Neuronal stem cell (in vitro differentiated cells): Measurements from ENCODE around the gene RPL13.
"Not testable (repeated sequence)": the region's sequence is repeated elsewhere in the genome, so short reads cannot be mapped to it uniquely, and the experiment has no call there.

Experiments
- DNase-seq: peaks from one replicate; pipeline ENCODE4 v3.0.0-alpha.2; 2013; ENCODE audit warnings: low spot score
- H2AFZ ChIP-seq: one replicate; pipeline ENCODE4 v1.6.1; 2013; ENCODE audit warnings: mild to moderate bottlenecking, low read length, inconsistent platforms
- H2AK5ac ChIP-seq: 2 replicates; pipeline ENCODE4 v1.6.1; 2013; ENCODE audit warnings: low read depth, mild to moderate bottlenecking, inconsistent platforms, low read length, moderate library complexity, mixed read lengths
- H2BK120ac ChIP-seq: 2 replicates; pipeline ENCODE4 v1.6.1; 2013; ENCODE audit warnings: low read depth, mild to moderate bottlenecking, inconsistent platforms, low read length, moderate library complexity, mixed read lengths
- H2BK12ac ChIP-seq: one replicate; pipeline ENCODE4 v1.6.1; 2013; ENCODE audit warnings: low read length, inconsistent platforms
- H2BK15ac ChIP-seq: 2 replicates; pipeline ENCODE4 v1.6.1; 2013; ENCODE audit warnings: mild to moderate bottlenecking, low read length, inconsistent platforms, mixed read lengths
- H2BK5ac ChIP-seq: one replicate; pipeline ENCODE4 v1.6.1; 2013; ENCODE audit warnings: inconsistent platforms, mild to moderate bottlenecking, low read length, moderate library complexity
- H3K14ac ChIP-seq: one replicate; pipeline ENCODE4 v1.6.1; 2013; ENCODE audit warnings: low read length, inconsistent platforms
- H3K18ac ChIP-seq: 2 replicates; pipeline ENCODE4 v1.6.1; 2013; ENCODE audit warnings: low read length, inconsistent platforms
- H3K23ac ChIP-seq: 2 replicates; pipeline ENCODE4 v1.6.1; 2013; ENCODE audit warnings: low read depth, mild to moderate bottlenecking, mixed read lengths, low read length, inconsistent platforms; ENCODE audit not compliant: poor library complexity
- H3K27ac ChIP-seq: replicated peaks from 3 replicates; pipeline ENCODE4 v1.5.1; 2013; ENCODE audit warnings: low read length, inconsistent platforms
- H3K27me3 ChIP-seq, 3 experiments: 2 replicates each; pipeline ENCODE4 v1.6.1; 2013; ENCODE audit warnings: low read length in 3 of 3, mild to moderate bottlenecking in 2 of 3, inconsistent platforms in 1 of 3, low read depth in 1 of 3, mixed read lengths in 1 of 3, moderate library complexity in 1 of 3; ENCODE audit not compliant: control insufficient read depth in 3 of 3, insufficient read depth in 3 of 3
- H3K36me3 ChIP-seq, 2 donors: replicated peaks in 1 of 2; 2 replicates each; pipeline ENCODE4 v1.6.1; 2013; ENCODE audit warnings: low read length in 2 of 2; ENCODE audit not compliant: control insufficient read depth in 2 of 2, insufficient read depth in 2 of 2
- H3K4ac ChIP-seq: 2 replicates; pipeline ENCODE4 v1.6.1; 2013; ENCODE audit warnings: inconsistent platforms, mild to moderate bottlenecking, low read length, moderate library complexity
- H3K4me1 ChIP-seq, 2 donors: 1 replicate in 1 of 2; 2 replicates in 1 of 2; pipeline ENCODE4 v1.6.1; 2013; ENCODE audit warnings: low read length in 2 of 2, low read depth in 1 of 2; ENCODE audit not compliant: control insufficient read depth in 2 of 2, insufficient read depth in 1 of 2
- H3K4me2 ChIP-seq: one replicate; pipeline ENCODE4 v1.6.1; 2013; ENCODE audit warnings: mild to moderate bottlenecking, low read length, inconsistent platforms; ENCODE audit not compliant: insufficient read depth, poor library complexity, severe bottlenecking
- H3K4me3 ChIP-seq, 2 donors: 2 replicates each; pipeline ENCODE4 v1.5.1; 2013; ENCODE audit warnings: low read length in 2 of 2, mild to moderate bottlenecking in 2 of 2, inconsistent platforms in 1 of 2, moderate library complexity in 1 of 2
- H3K79me1 ChIP-seq: one replicate; pipeline ENCODE4 v1.6.1; 2013; ENCODE audit warnings: low read depth, mild to moderate bottlenecking, inconsistent platforms, low read length, moderate library complexity
- H3K9ac ChIP-seq: one replicate; pipeline ENCODE4 v1.6.1; 2013; ENCODE audit warnings: mild to moderate bottlenecking, low read depth, low read length, inconsistent platforms; ENCODE audit not compliant: poor library complexity
- H3K9me3 ChIP-seq, 2 donors: replicated peaks in 1 of 2; 2 replicates each; pipeline versions ENCODE3 to v1.6.1; 2013; ENCODE audit warnings: low read length in 2 of 2, mild to moderate bottlenecking in 2 of 2, inconsistent platforms in 1 of 2, low read depth in 1 of 2, mixed read lengths in 1 of 2, moderate library complexity in 1 of 2; ENCODE audit not compliant: control insufficient read depth in 2 of 2, insufficient read depth in 1 of 2
- H4K8ac ChIP-seq: one replicate; pipeline ENCODE4 v1.6.1; 2013; ENCODE audit warnings: low read depth, mild to moderate bottlenecking, inconsistent platforms, low read length, moderate library complexity
- H4K91ac ChIP-seq: one replicate; pipeline ENCODE4 v1.6.1; 2013; ENCODE audit warnings: low read length, low read depth, mild to moderate bottlenecking, inconsistent platforms; ENCODE audit not compliant: poor library complexity
- WGBS, 2 donors: extraction: QIAGEN DNeasy Blood & Tissue Kit; methylation state at CpG; one replicate each; pipeline ENCODE4 v1.1.7; 2013; ENCODE audit warnings: missing lambda C conversion rate in 2 of 2, mixed read lengths in 1 of 2; ENCODE audit not compliant: insufficient read length in 2 of 2, insufficient replicate concordance in 1 of 2; ENCODE audit errors: extremely low coverage in 2 of 2; 5-methylcytosine and 5-hydroxymethylcytosine counted together

RPL13 gene

DNA sequence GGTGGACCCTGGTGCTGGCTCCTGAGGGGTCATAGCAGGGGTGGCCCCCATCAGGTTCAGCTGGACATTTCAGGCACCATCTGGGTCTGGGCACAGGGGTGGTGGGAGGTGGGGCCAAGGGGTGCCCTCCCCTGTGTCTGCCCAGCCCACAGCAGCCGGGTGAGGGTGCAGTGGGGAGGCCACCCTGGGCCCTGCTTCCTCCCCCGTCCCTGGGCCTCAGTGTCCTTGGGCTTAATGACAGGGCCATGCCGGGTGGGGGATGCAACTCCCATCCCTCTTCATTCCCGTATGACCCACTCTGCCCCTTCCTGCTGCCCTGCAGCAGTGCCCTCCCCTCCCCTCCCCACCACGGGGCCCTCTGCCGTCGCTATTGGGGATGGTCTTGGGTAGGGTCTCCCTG is 25.7 kb downstream of the RPL13 start:
- Histone ChIP-seq H4K91ac (no peak overlapping the region), H3K18ac (peak overlapping the region; percentile 76), H2BK5ac (peak overlapping the region; percentile 66), H3K9me3 (no peaks in the 10 kb centered on the region), H2BK15ac (peak overlapping the region; percentile 67), H3K9ac (peak overlapping the region; percentile 44), H3K36me3 (no peaks in the 10 kb centered on the region), H3K4me2 (no peak overlapping the region), H2AK5ac (peak overlapping the region; percentile 88), H2AFZ (no peak overlapping the region), H3K79me1 (no peaks in the 10 kb centered on the region), H3K4me3 (no peak overlapping the region), H4K8ac (no peak overlapping the region), H3K4me1 (peaks cover 2 to 11% of the 10 kb centered on the region in 2 donors), H3K14ac (no peak overlapping the region), H3K23ac (peak overlapping the region; percentile 55), H3K27me3 (no peaks in the 10 kb centered on the region), H3K27ac (no peak overlapping the region), H2BK120ac (no peak overlapping the region), H3K4ac (no peak overlapping the region), H2BK12ac (no peak overlapping the region)
- WGBS, 2 donors = no CpG with 5 or more reads among the region's 7 CpGs
- no peak for DNase-seq

DNA sequence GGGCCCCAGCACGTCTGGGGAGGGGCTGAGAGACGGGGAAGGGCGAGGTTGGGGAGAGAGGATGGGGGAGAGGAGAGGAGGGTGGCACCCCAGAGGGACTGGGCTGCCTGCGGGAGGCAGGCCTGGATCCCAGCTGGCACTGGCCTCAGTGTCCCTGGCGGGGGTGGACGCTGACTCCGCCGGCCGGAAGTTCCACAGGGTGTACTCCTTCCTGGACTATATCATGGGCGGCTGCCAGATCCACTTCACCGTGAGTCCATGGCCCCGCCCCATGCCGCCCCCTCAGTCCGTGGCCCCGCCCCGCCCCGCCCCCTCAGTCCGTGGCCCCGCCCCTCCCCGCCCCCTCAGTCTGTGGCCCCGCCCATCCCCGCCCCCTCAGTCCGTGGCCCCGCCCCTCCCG is 26.4 kb downstream of the RPL13 start:
- Histone ChIP-seq H3K4me2 (no peak overlapping the region), H2BK12ac (peak overlapping the region; percentile 30), H2AK5ac (peak overlapping the region; percentile 88), H4K91ac (no peak overlapping the region), H3K23ac (no peak overlapping the region), H3K14ac (peak overlapping the region; percentile 6), H3K4me3 (no peak overlapping the region), H3K4me1 (peaks cover 1 to 10% of the 10 kb centered on the region in 2 donors), H3K18ac (peak overlapping the region; percentile 27), H3K27ac (no peak overlapping the region), H3K9ac (no peak overlapping the region), H3K36me3 (no peaks in the 10 kb centered on the region), H2BK5ac (no peak overlapping the region), H2BK15ac (peak overlapping the region; percentile 67), H2AFZ (no peak overlapping the region), H3K9me3 (no peaks in the 10 kb centered on the region), H2BK120ac (no peak overlapping the region), H4K8ac (no peak overlapping the region), H3K79me1 (no peaks in the 10 kb centered on the region), H3K27me3 (no peaks in the 10 kb centered on the region), H3K4ac (no peak overlapping the region)
- no CpG with 5 or more reads among the region's 25 CpGs for WGBS, 2 donors
- no peak for DNase-seq

DNA sequence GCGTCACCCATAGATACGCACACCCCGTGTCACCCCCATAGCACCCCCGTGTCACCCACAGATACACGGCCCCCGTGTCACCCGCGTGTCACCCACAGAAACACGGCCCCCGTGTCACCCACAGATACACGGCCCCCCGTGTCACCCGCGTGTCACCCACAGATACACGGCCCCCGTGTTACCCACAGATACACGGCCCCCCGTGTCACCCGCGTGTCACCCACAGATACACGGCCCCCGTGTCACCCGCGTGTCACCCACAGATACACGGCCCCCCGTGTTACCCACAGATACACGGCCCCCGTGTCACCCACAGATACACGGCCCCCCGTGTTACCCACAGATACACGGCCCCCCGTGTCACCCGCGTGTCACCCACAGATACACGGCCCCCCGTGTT is 27.2 kb downstream of the RPL13 start:
- not testable (repeated sequence) for H2BK15ac ChIP-seq, H3K9me3 ChIP-seq, H3K4me2 ChIP-seq, H2BK5ac ChIP-seq, H3K4me3 ChIP-seq, H2AK5ac ChIP-seq, H3K23ac ChIP-seq, H3K36me3 ChIP-seq, H3K27me3 ChIP-seq, H3K4me1 ChIP-seq, H2AFZ ChIP-seq, H2BK120ac ChIP-seq, H3K14ac ChIP-seq, H4K8ac ChIP-seq, DNase-seq, H3K27ac ChIP-seq, H4K91ac ChIP-seq, H3K9ac ChIP-seq, H3K4ac ChIP-seq, H3K79me1 ChIP-seq, H3K18ac ChIP-seq, H2BK12ac ChIP-seq
- WGBS, 2 donors = no CpG with 5 or more reads among the region's 36 CpGs

DNA sequence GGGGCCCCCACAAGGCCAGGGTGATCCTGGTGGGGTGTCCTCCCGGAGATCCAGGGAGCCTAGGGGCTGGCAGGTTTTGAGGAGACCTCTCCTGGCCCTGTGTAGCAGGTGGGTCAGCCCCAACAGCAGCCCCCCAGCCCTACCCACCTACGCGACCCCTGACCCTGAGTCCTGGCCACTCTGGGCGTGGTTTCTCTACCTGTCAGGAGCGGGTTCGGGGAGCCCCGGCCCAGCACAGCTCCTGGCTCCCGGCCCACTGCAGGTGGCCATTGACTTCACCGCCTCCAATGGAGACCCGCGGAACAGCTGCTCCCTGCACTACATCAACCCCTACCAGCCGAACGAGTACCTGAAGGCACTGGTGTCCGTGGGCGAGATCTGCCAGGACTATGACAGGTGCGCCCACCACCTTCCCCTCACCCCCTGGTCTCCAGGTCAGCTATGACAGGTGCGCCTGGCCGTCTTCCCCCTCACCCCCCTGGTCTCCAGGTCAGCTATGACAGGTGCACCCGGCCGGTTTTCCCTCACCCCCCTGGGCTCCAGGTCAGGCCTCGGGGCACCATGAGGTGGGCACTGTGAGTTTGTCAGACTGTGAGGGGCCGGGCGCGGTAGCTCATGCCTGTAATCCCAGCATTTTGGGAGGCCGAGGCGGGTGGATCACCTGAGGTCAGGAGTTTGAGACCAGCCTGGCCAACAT is 28.1 kb downstream of the RPL13 start:
- no peaks in the 10 kb centered on the region for H3K36me3 ChIP-seq
- WGBS, 2 donors = no CpG with 5 or more reads among the region's 26 CpGs
- no peak overlapping the region for H3K9ac ChIP-seq
- no peak overlapping the region for H3K27ac ChIP-seq
- H2AK5ac ChIP-seq = no peak overlapping the region
- H3K9me3 ChIP-seq = no peaks in the 10 kb centered on the region
- H4K8ac ChIP-seq = no peak overlapping the region
- H2BK15ac ChIP-seq = no peak overlapping the region
- no peak overlapping the region for H3K14ac ChIP-seq
- H4K91ac ChIP-seq = no peak overlapping the region
- no peak overlapping the region for H3K4me3 ChIP-seq
- no peaks in the 10 kb centered on the region for H3K27me3 ChIP-seq
- no peak overlapping the region for H3K4me2 ChIP-seq
- H2BK12ac ChIP-seq = no peak overlapping the region
- H2BK120ac ChIP-seq = no peak overlapping the region
- H3K4me1 ChIP-seq = peaks cover 0 to 5% of the 10 kb centered on the region in 2 donors
- H3K4ac ChIP-seq = no peak overlapping the region
- no peak overlapping the region for H2AFZ ChIP-seq
- H3K79me1 ChIP-seq = no peaks in the 10 kb centered on the region
- no peak overlapping the region for H2BK5ac ChIP-seq
- H3K18ac ChIP-seq = no peak overlapping the region
- no peak overlapping the region for H3K23ac ChIP-seq
- DNase-seq = no peak
